Upper lobe of left lung (tissue), 4 donors: ENCODE results near the gene SLIT1.

Source experiments
- CTCF ChIP-seq, 6 experiments: fragments of 450-650 bp in 4 of 6; fragments of 200-600 bp in 2 of 6; sonication (generic) in 2 of 6; IDR thresholded peaks; one replicate each; pipeline ENCODE4 v1.5.1; 2016 to 2019; ENCODE audit warnings: antibody characterized with exemption in 6 of 6
- POLR2A ChIP-seq, 4 donors: fragments of 450-650 bp; IDR thresholded peaks; one replicate each; pipeline ENCODE4 v1.5.1; 2016 to 2017; ENCODE audit warnings: antibody characterized with exemption in 4 of 4, mild to moderate bottlenecking in 2 of 4

GRCh38 chr10:97180363-97180755, 5.4 kb downstream of the SLIT1 start:
- TF ChIP-seq CTCF (IDR thresholded peaks at IDR 0.05) (no peak), POLR2A (IDR thresholded peaks at IDR 0.05) (no peak)
